ENCODE results near the gene RAB9A.

The RAB9A gene

DNA sequence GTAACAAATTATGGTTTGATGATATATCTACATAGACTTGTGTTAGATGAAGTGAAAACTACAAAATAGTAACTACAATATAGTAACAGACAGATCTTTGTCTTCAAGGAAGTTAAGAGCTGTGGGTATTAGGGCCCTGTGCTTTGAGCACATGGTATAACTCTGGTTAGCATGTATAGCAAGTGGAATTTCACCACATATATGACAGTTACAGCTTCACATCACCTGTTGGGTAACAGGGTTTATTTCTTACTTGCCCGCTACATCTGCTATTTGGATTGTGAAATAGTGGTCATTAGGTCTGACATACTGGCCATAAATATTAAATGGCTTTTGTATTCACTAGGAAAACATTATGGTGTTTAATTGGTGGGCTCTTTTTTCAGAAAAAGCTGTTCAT lies 65.8 kb downstream of the RAB9A start:
- Histone ChIP-seq H3K4ac (ENCODE audit: low read depth, low read length) (no peak overlapping the region), H3K79me1 (ENCODE audit: low read length) (no peaks in the 10 kb centered on the region)

DNA sequence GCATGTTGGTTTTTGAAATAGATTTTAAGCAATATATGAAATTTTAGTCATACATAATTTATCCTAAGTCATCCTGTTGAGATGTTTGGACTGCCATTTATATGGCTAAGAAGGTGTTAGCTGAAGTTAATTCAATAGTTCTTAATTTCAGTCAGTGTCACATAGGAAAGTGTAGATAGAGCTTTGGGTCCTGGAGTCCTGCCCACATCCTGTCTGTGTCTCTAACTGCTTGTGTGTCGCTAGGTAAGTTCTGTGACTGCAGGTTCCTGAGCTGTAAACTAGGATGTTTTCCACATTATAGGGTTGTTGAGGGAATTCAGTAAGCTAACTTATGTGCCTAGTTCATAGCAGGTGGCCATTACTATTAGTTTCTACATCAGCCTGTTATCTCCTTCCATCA lies 66.3 kb downstream of the RAB9A start:
- Histone ChIP-seq H3K18ac (ENCODE audit: low read length) (no peak overlapping the region), H3K4me1 (ENCODE audit: control insufficient read depth in 1 of 2, insufficient read depth in 2 of 2, low read length in 2 of 2) (no peaks in the 10 kb centered on the region), H2AFZ (ENCODE audit: insufficient read depth, low read length, poor library complexity) (no peak overlapping the region), H3K36me3 (ENCODE audit: control insufficient read depth in 1 of 2, insufficient read depth in 2 of 2, low read length in 2 of 2) (peaks cover 14 to 18% of the 10 kb centered on the region in 2 experiments), H2BK5ac (ENCODE audit: low read depth, low read length, poor library complexity) (no peak overlapping the region), H3K23ac (ENCODE audit: low read length) (no peak overlapping the region), H3K79me1 (ENCODE audit: low read length) (no peaks in the 10 kb centered on the region), H3K4me3 (ENCODE audit: low read depth, low read length) (no peak overlapping the region), H4K91ac (ENCODE audit: low read depth, low read length) (no peak overlapping the region), H3K9ac (ENCODE audit: low read length) (no peak overlapping the region), H3K9me3 (ENCODE audit: insufficient read depth, low read depth, low read length) (no peaks in the 10 kb centered on the region), H3K79me2 (ENCODE audit: control insufficient read depth, insufficient read depth, low read length, poor library complexity) (no peaks in the 10 kb centered on the region), H2BK12ac (ENCODE audit: low read length) (no peak overlapping the region), H3K4me2 (ENCODE audit: low read length) (no peak overlapping the region), H2BK120ac (ENCODE audit: insufficient read depth, low read length, poor library complexity) (no peak overlapping the region), H4K12ac (ENCODE audit: low read depth, low read length) (no peak overlapping the region), H3K4ac (ENCODE audit: low read depth, low read length) (no peak overlapping the region), H3K27ac (ENCODE audit: low read depth, low read length) (no peak overlapping the region), H3K14ac (ENCODE audit: low read length) (no peak overlapping the region), H3K27me3 (ENCODE audit: insufficient read depth, low read length) (no peaks in the 10 kb centered on the region), H4K8ac (ENCODE audit: low read depth, low read length) (no peak overlapping the region), H2AK5ac (ENCODE audit: low read length) (no peak overlapping the region)
- WGBS (ENCODE audit: extremely low coverage, insufficient coverage, insufficient read length), result no CpG with 5 or more reads among the region's 1 CpG
- no peak for DNase-seq

More for the DNA sequence above, 65.8 kb downstream of the RAB9A start:
- WGBS (ENCODE audit: extremely low coverage, insufficient coverage, insufficient read length), result no CpG with 5 or more reads among the region's 1 CpG
- Histone ChIP-seq H3K79me2 (ENCODE audit: control insufficient read depth, insufficient read depth, low read length, poor library complexity) (no peaks in the 10 kb centered on the region), H3K23ac (ENCODE audit: low read length) (no peak overlapping the region), H3K36me3 (ENCODE audit: control insufficient read depth in 1 of 2, insufficient read depth in 2 of 2, low read length in 2 of 2) (peaks cover 14 to 15% of the 10 kb centered on the region in 2 experiments), H3K9ac (ENCODE audit: low read length) (no peak overlapping the region), H3K27me3 (ENCODE audit: insufficient read depth, low read length) (no peaks in the 10 kb centered on the region), H3K4me1 (ENCODE audit: control insufficient read depth in 1 of 2, insufficient read depth in 2 of 2, low read length in 2 of 2) (no peaks in the 10 kb centered on the region), H3K4me2 (ENCODE audit: low read length) (no peak overlapping the region), H3K18ac (ENCODE audit: low read length) (no peak overlapping the region), H3K14ac (ENCODE audit: low read length) (no peak overlapping the region), H2BK5ac (ENCODE audit: low read depth, low read length, poor library complexity) (no peak overlapping the region), H4K12ac (ENCODE audit: low read depth, low read length) (no peak overlapping the region), H3K9me3 (ENCODE audit: insufficient read depth, low read depth, low read length) (no peaks in the 10 kb centered on the region), H4K91ac (ENCODE audit: low read depth, low read length) (no peak overlapping the region), H3K27ac (ENCODE audit: low read depth, low read length) (no peak overlapping the region), H2AK5ac (ENCODE audit: low read length) (no peak overlapping the region), H2AFZ (ENCODE audit: insufficient read depth, low read length, poor library complexity) (no peak overlapping the region), H2BK120ac (ENCODE audit: insufficient read depth, low read length, poor library complexity) (no peak overlapping the region), H3K4me3 (ENCODE audit: low read depth, low read length) (no peak overlapping the region), H4K8ac (ENCODE audit: low read depth, low read length) (no peak overlapping the region), H2BK12ac (ENCODE audit: low read length) (no peak overlapping the region)
- DNase-seq, result peak in 1 of 2 donors; percentile 7

- no peak overlapping the region for H4K12ac ChIP-seq (ENCODE audit: low read depth, low read length)
- H3K4me1 ChIP-seq (ENCODE audit: control insufficient read depth in 1 of 2, insufficient read depth in 2 of 2, low read length in 2 of 2), result no peaks in the 10 kb centered on the region
- no peak overlapping the region for H3K4me2 ChIP-seq (ENCODE audit: low read length)
- no peaks in the 10 kb centered on the region for H3K79me2 ChIP-seq (ENCODE audit: control insufficient read depth, insufficient read depth, low read length, poor library complexity)
- no peak overlapping the region for H3K18ac ChIP-seq (ENCODE audit: low read length)
- no peaks in the 10 kb centered on the region for H3K79me1 ChIP-seq (ENCODE audit: low read length)
- no peak for DNase-seq
- no peak overlapping the region for H2AK5ac ChIP-seq (ENCODE audit: low read length)
- H2BK12ac ChIP-seq (ENCODE audit: low read length), result no peak overlapping the region
- no peak overlapping the region for H3K23ac ChIP-seq (ENCODE audit: low read length)
- no peak overlapping the region for H3K14ac ChIP-seq (ENCODE audit: low read length)
- H3K9ac ChIP-seq (ENCODE audit: low read length), result no peak overlapping the region
- WGBS (ENCODE audit: extremely low coverage, insufficient coverage, insufficient read length), result no CpG with 5 or more reads among the region's 4 CpGs
- H2BK5ac ChIP-seq (ENCODE audit: low read depth, low read length, poor library complexity), result no peak overlapping the region
- H3K27me3 ChIP-seq (ENCODE audit: insufficient read depth, low read length), result no peaks in the 10 kb centered on the region
- no peak overlapping the region for H2BK120ac ChIP-seq (ENCODE audit: insufficient read depth, low read length, poor library complexity)
- H3K4me3 ChIP-seq (ENCODE audit: low read depth, low read length), result no peak overlapping the region
- H3K4ac ChIP-seq (ENCODE audit: low read depth, low read length), result no peak overlapping the region
- H3K9me3 ChIP-seq (ENCODE audit: insufficient read depth, low read depth, low read length), result no peaks in the 10 kb centered on the region
- H4K91ac ChIP-seq (ENCODE audit: low read depth, low read length), result no peak overlapping the region
- no peak overlapping the region for H2AFZ ChIP-seq (ENCODE audit: insufficient read depth, low read length, poor library complexity)
- no peak overlapping the region for H4K8ac ChIP-seq (ENCODE audit: low read depth, low read length)
- H3K27ac ChIP-seq (ENCODE audit: low read depth, low read length), result no peak overlapping the region
- H3K36me3 ChIP-seq (ENCODE audit: control insufficient read depth in 1 of 2, insufficient read depth in 2 of 2, low read length in 2 of 2), result peaks cover 19 to 25% of the 10 kb centered on the region in 2 experiments
Measured at GRCh38 chrX:13756381-13756780, 67.5 kb downstream of the RAB9A start.

DNA sequence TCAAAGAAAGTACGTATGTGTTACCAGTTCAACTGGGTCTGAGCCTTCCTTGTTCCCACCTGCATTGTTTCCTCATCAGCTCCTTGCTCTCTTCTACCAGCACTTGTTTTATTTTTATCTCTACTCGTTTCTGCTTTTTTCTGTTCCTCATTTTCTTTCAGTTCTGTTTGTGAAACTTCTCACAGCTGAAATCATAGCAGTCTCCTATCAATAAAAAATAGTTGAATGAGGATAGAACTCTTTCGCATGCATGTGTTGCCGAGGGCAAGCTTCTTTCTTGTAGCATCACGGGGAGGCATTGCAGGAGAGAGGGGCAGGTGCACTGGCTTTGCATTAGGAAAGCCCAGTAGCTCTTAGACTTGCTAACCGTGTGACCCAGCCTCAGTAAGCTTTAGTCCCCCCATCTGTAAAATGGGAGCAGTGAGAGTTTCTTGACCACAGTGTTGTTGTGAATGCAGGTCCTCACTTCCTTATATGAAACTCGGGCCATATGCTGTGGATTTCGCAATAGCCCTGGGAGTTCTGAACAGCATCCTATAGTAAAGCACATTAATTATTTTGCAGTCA lies 70.3 kb downstream of the RAB9A start:
- H2BK5ac ChIP-seq (ENCODE audit: low read depth, low read length, poor library complexity), result no peak overlapping the region

More for the DNA sequence above, 70.3 kb downstream of the RAB9A start:
- H2BK12ac ChIP-seq (ENCODE audit: low read length), result no peak overlapping the region
- no peak overlapping the region for H2AFZ ChIP-seq (ENCODE audit: insufficient read depth, low read length, poor library complexity)
- H4K12ac ChIP-seq (ENCODE audit: low read depth, low read length), result no peak overlapping the region
- no peak overlapping the region for H3K4ac ChIP-seq (ENCODE audit: low read depth, low read length)
- no peak overlapping the region for H3K23ac ChIP-seq (ENCODE audit: low read length)
- H3K4me2 ChIP-seq (ENCODE audit: low read length), result no peak overlapping the region
- H3K14ac ChIP-seq (ENCODE audit: low read length), result no peak overlapping the region
- H4K8ac ChIP-seq (ENCODE audit: low read depth, low read length), result no peak overlapping the region
- no peak overlapping the region for H3K18ac ChIP-seq (ENCODE audit: low read length)
- H3K9ac ChIP-seq (ENCODE audit: low read length), result no peak overlapping the region
- WGBS (ENCODE audit: extremely low coverage, insufficient coverage, insufficient read length), result no CpG with 5 or more reads among the region's 8 CpGs
- no peak overlapping the region for H2BK120ac ChIP-seq (ENCODE audit: insufficient read depth, low read length, poor library complexity)
- no peaks in the 10 kb centered on the region for H3K27me3 ChIP-seq (ENCODE audit: insufficient read depth, low read length)
- no peak overlapping the region for H3K4me3 ChIP-seq (ENCODE audit: low read depth, low read length)
- no peak overlapping the region for H4K91ac ChIP-seq (ENCODE audit: low read depth, low read length)
- no peaks in the 10 kb centered on the region for H3K9me3 ChIP-seq (ENCODE audit: insufficient read depth, low read depth, low read length)
- H3K36me3 ChIP-seq (ENCODE audit: control insufficient read depth in 1 of 2, insufficient read depth in 2 of 2, low read length in 2 of 2), result peaks cover 22 to 29% of the 10 kb centered on the region in 2 experiments
- DNase-seq, result no peak
- no peak overlapping the region for H2AK5ac ChIP-seq (ENCODE audit: low read length)
- no peaks in the 10 kb centered on the region for H3K79me2 ChIP-seq (ENCODE audit: control insufficient read depth, insufficient read depth, low read length, poor library complexity)
- no peaks in the 10 kb centered on the region for H3K79me1 ChIP-seq (ENCODE audit: low read length)
- no peak overlapping the region for H3K27ac ChIP-seq (ENCODE audit: low read depth, low read length)
- H3K4me1 ChIP-seq (ENCODE audit: control insufficient read depth in 1 of 2, insufficient read depth in 2 of 2, low read length in 2 of 2), result no peaks in the 10 kb centered on the region
